Measurements from ENCODE around the gene DAO. TPM values are rescaled to one million over a fixed set of nuclear protein-coding genes. Genes with fewer than 3 reads are reported as not detected.

Gene DAO
- total RNA-seq, 1 donor from 2014 or later = not detected

GRCh38 chr12:108845696-108846095 is 34.2 kb upstream of the DAO start:
- H3K4me1 Mint-ChIP-seq (ENCODE audit: unreplicated experiment) = peaks cover 4% of the 10 kb centered on the region
- H3K36me3 Mint-ChIP-seq = peaks cover 29% of the 10 kb centered on the region
- H3K27me3 Mint-ChIP-seq = no peaks in the 10 kb centered on the region
- H3K9me3 Mint-ChIP-seq = no peaks in the 10 kb centered on the region
- H3K27ac Mint-ChIP-seq = no peak overlapping the region
- no peak overlapping the region for H3K4me3 Mint-ChIP-seq
- TF ChIP-seq CTCF (conservative IDR thresholded peaks at IDR 0.05) = no peak
- no peak for DNase-seq (ENCODE audit: extremely low spot score, unreplicated experiment)

GRCh38 chr12:108846290-108846701 is 33.6 kb upstream of the DAO start:
- TF ChIP-seq CTCF (conservative IDR thresholded peaks at IDR 0.05) = no peak
- DNase-seq (ENCODE audit: extremely low spot score, unreplicated experiment) = no peak
- Mint-ChIP-seq H3K4me3 (no peak overlapping the region), H3K36me3 (peaks cover 31% of the 10 kb centered on the region), H3K9me3 (no peaks in the 10 kb centered on the region), H3K27ac (no peak overlapping the region), H3K4me1 (ENCODE audit: unreplicated experiment) (peaks cover 5% of the 10 kb centered on the region), H3K27me3 (no peaks in the 10 kb centered on the region)

- Mint-ChIP-seq H3K4me1 (ENCODE audit: unreplicated experiment) (peaks cover 13% of the 10 kb centered on the region), H3K9me3 (no peaks in the 10 kb centered on the region), H3K36me3 (peaks cover 34% of the 10 kb centered on the region), H3K27me3 (no peaks in the 10 kb centered on the region), H3K4me3 (no peak overlapping the region), H3K27ac (peak overlapping the region; percentile 36)
- TF ChIP-seq CTCF (conservative IDR thresholded peaks at IDR 0.05) = no peak
- no peak for DNase-seq (ENCODE audit: extremely low spot score, unreplicated experiment)
Measured at GRCh38 chr12:108847705-108848104, 32.2 kb upstream of the DAO start.

GRCh38 chr12:108849660-108850059 is 30.2 kb upstream of the DAO start:
- peaks cover 35% of the 10 kb centered on the region for H3K36me3 Mint-ChIP-seq
- H3K4me3 Mint-ChIP-seq = no peak overlapping the region
- H3K9me3 Mint-ChIP-seq = no peaks in the 10 kb centered on the region

GRCh38 chr12:108850854-108851573 is 28.9 kb upstream of the DAO start:
- Mint-ChIP-seq H3K27me3 (no peaks in the 10 kb centered on the region), H3K9me3 (peaks cover 4% of the 10 kb centered on the region), H3K36me3 (peaks cover 35% of the 10 kb centered on the region), H3K4me3 (no peak overlapping the region), H3K27ac (peak overlapping the region; percentile 49), H3K4me1 (ENCODE audit: unreplicated experiment) (peaks cover 36% of the 10 kb centered on the region)
- DNase-seq (ENCODE audit: extremely low spot score, unreplicated experiment) = no peak
- no peak for TF ChIP-seq CTCF (conservative IDR thresholded peaks at IDR 0.05)

More at GRCh38 chr12:108849660-108850059, 30.2 kb upstream of the DAO start:
- DNase-seq (ENCODE audit: extremely low spot score, unreplicated experiment) = no peak
- no peak for TF ChIP-seq CTCF (conservative IDR thresholded peaks at IDR 0.05)
- Mint-ChIP-seq H3K4me1 (ENCODE audit: unreplicated experiment) (peaks cover 24% of the 10 kb centered on the region), H3K27ac (no peak overlapping the region), H3K27me3 (no peaks in the 10 kb centered on the region)

All from type B pancreatic cell (in vitro differentiated cells).